ENCODE results near the gene POMC.
"Not testable (repeated sequence)": the region's sequence is repeated elsewhere in the genome, so short reads cannot be mapped to it uniquely, and the experiment has no call there.

The POMC gene

GRCh38 chr2:25132299-25132635 lies 36.1 kb downstream of the POMC start:
- no peak for DNase-seq (ENCODE audit: low read depth)

GRCh38 chr2:25131567-25132298 lies 36.6 kb downstream of the POMC start:
- no peak for DNase-seq (ENCODE audit: low read depth)

GRCh38 chr2:25131253-25131566 lies 37.2 kb downstream of the POMC start:
- no peak for DNase-seq (ENCODE audit: low read depth)

DNA sequence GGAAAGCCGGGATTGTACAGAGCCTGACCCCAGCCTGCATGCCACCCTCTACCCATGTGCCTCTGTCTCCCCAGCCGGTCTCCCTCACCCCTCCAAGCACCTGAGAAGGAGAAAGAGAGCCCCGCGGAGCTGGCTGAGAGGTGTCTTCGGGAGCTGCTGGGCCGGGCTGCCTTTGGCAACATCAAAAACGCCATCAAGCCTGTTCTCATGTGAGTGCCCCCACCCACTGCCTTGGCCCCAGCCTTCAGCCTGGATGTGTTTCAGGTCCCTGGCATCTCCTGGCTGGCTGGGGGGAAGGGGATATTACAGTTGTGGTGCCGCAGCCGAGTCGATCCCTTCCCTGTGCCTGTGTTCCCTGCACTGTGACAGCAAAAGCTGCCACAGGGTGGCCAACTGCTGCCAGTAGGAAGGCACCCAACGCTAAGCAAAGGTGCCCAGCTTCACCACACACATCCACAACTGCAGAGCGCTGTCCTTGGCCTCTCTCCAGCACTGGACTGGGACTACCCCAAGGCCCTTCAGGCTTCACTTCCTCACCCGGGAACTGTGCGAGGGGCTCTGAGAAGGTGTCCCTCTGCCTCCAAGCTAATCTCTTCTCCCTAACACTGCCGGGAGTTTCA lies 38.4 kb downstream of the POMC start:
- DNase-seq (ENCODE audit: low read depth): no peak

DNA sequence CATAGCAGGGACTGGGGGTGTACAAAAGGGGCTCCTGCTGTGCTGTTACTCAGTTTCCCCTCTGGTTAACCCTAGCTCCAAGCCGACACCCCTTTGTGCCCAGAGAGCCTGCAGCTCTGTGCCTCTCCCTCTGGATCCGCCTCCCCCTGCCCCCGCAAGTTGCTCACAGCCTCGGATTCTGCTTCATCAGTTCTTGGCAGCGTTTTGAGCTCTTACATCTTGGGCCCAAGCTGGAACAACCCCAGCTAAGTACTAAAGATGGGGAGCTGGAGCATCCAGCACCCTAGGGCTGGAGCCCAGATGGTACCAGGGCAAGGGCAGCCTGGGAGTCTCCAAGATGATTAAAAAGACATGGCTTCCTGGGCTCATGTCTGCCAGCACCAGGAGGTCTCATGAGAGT lies 40.7 kb downstream of the POMC start:
- no peak for DNase-seq (ENCODE audit: low read depth)

- not testable (repeated sequence) for DNase-seq (ENCODE audit: low read depth)
These were observed 41.3 kb downstream of the POMC start for GRCh38 chr2:25127071-25127470.

DNA sequence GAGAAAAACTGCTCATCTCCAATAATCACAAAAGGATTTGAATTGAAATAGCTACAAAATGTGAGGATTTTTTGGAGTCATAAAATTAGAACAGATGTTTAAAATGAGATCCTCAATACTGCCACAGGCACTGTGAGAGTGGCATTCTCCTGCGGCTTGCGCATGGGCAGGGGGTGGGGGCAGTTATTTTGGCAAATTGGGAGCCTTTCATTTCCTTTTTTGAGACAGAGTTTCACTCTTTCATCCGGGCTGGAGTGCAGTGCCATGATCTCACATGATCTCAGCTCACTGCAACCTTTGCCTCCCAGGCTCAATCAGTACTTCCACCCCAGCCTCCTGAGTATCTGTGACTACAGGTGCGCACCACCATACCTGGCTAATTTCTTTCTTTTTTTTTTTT lies 42.4 kb downstream of the POMC start:
- DNase-seq (ENCODE audit: low read depth): no peak

- DNase-seq (ENCODE audit: low read depth): no peak
These were observed 43.2 kb downstream of the POMC start for GRCh38 chr2:25125189-25125588.

DNA sequence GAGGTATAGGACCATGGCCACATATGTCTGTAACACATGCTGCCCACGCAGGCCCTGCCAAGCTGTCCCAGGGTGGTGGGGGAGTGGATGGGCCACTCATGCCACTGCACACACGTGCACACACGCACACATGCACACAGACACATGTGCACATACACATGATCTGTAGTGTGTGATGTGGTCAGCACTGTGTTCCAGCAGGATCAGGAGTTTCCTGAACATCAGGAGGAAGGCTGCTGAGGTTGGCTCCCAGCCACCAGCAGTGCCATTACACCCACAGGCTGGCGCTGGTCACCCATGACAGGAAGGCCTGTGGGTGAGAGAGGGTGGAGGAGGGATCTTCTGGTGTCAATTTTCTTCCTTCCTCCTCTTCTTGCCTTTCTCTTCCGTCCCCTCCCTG lies 44.7 kb downstream of the POMC start:
- DNase-seq (ENCODE audit: low read depth): no peak

GRCh38 chr2:25122367-25122766 lies 46.0 kb downstream of the POMC start:
- no peak for DNase-seq (ENCODE audit: low read depth)

- DNase-seq (ENCODE audit: low read depth): no peak
These were observed 49.1 kb downstream of the POMC start for GRCh38 chr2:25119263-25119662.

- DNase-seq (ENCODE audit: low read depth): no peak
These were observed 51.4 kb downstream of the POMC start for GRCh38 chr2:25116956-25117355.

DNA sequence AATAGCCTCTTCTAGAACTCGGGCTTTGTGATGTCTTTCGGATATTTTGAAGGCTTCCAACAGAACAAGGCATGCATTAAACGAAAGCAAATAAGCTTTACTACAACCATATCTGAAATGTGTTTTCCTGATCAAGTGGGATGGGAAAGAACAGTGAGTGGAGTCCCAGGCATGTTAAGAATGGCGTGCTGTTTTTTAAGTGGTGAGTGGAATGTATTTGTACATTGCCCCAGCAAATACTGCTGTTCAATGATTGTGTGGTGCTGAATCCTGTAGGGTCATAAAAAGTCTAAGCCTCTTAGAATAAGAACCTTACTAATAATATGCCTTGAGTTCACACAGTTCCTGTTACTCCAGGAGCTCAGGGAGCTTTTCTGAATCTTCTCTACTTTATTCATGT lies 52.5 kb downstream of the POMC start:
- DNase-seq (ENCODE audit: low read depth): peak; percentile 31

DNA sequence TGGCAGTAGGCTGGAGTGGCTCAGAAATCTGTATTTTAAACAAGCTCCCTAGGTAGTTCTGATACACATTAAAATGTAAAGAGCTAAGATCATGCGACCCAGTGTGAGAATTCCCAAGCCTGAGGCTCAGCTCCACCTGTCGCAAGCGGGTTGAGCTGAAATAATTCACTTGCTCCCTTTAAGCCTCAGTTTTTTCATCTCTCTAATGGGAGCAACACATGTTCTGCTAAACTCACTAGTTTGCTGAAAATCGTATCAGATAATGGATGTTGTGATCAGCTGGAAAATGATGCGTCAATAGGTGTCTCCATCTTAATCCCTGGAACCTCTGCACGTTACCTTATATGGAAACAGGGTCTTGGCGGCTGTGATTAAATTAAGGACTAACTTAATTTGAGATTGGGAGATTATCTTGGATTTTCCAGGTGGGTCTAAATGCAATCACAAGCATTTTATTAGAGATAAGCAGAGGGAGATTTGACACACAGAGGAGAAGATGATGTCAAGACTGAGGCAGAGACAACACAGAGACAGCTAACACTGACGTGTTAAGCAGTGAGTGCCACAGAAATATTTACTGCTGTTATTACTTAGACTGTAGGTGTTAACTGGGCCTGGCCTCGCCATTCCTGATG lies 53.0 kb downstream of the POMC start:
- no peak for DNase-seq (ENCODE audit: low read depth)

- DNase-seq (ENCODE audit: low read depth): no peak
These were observed 56.3 kb downstream of the POMC start for GRCh38 chr2:25112113-25112512.
